Measurements from ENCODE around the gene GFOD1.

GFOD1 gene, protein sequence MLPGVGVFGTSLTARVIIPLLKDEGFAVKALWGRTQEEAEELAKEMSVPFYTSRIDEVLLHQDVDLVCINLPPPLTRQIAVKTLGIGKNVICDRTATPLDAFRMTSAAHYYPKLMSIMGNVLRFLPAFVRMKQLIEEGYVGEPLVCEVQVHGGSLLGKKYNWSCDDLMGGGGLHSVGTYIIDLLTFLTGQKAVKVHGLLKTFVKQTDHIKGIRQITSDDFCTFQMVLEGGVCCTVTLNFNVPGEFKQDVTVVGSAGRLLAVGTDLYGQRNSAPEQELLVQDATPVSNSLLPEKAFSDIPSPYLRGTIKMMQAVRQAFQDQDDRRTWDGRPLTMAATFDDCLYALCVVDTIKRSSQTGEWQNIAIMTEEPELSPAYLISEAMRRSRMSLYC

DNA sequence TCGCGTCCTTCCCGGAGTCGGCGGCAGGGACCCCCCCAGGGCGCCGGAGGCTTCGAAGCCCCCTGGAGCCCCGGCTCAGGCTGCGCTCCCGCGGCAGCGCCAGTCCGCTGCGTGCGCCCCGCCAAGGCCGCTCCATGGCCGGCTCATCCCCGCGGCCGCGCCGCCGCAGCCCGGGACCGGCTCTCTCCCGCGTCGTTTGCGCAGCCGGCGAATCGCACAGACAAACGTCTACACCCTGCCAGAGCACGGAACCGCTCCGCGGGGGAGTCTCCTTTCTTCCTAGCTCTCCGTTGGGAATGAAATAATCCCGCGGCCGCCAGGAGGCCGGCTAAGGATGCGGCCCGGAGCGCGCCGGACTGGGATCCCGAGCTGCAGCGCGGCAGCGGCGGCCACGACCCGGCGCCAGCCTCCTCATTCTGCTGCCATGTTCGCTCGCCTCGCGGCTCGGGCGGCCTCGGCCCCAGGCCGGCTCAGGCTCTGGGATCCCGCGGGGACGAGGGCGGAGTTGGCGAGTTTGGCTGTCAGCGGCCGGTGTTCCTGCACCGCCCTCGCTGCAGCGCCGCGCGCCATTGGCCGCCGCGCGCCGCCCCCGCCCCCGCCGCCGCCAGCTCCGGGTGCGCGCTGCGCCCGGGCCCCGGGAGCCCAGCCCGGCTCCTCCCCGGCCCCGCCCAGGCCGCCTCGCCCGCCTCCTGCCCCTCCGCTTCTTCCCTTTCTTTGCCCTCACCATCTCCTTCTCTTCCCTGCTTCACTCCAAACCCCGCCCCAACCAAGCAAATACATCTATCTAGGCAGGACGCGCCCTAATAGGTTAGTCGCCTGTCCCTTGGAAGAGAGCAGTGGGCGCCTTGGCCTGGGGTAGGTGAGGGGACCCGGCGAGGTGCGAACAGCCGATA lies at the start of gene GFOD1:
GFOD1 (minus strand) TSS at position 479 of the 893 bp plus-strand sequence. CDS start 710 bp downstream, outside the sequence.
- Histone ChIP-seq H3K9me3 (ENCODE audit: control insufficient read depth in 2 of 2, low read length in 2 of 2) (no peaks in the 10 kb centered on the region), H3K4me3 (ENCODE audit: low read length in 2 of 2) (peak within 1 kb of the TSS; percentile 89 to 94), H3K9ac (ENCODE audit: low read length in 2 of 2) (peak within 1 kb of the TSS; percentile 85 to 90), H3K27ac (ENCODE audit: low read length) (peak within 1 kb of the TSS; percentile 84), H3K36me3 (ENCODE audit: control insufficient read depth in 2 of 2, insufficient read depth in 2 of 2, low read length in 2 of 2) (no peaks in the 10 kb centered on the region), H3K4me1 (ENCODE audit: control insufficient read depth, insufficient read depth, low read length) (peaks cover 22% of the 10 kb centered on the region), H3K27me3 (ENCODE audit: control insufficient read depth in 1 of 2, insufficient read depth in 2 of 2, low read length in 2 of 2) (no peaks in the 10 kb centered on the region)

DNA sequence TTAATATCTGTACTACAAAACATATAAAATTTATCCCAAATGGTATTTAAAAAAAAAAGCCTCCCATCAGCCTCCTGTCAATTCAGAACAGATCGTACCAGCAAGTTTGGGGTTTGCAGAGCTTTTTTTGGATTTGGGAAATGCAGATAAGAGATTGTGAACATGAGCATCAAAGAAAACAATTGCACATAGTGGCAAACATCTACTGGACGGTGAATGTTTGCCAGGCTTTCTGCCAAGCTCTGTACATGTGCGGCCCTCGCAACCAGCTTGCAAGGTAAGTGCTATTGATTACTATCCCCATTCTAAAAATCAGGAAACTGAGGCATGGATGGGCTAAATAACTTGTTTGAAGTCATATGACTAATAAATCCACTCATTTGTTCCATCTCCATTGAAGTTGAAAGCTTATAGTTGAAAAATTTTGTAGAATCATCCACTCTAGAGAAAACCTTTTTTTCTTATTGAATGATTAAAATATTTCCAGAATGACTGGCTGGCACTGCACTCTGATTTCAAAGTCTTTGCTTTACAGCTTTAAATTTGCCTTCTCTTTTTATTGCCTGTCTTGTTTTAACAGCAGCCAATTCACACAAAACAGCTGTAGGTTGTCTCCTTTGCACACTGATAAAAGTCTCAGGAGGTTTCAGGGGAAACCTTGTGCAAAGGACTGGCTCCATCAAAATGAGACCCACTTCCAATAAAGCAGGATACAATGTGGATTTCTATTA lies 49.6 kb upstream of the GFOD1 start:
- no peak overlapping the region for H3K9ac ChIP-seq (ENCODE audit: low read length in 2 of 2)
- H3K4me1 ChIP-seq (ENCODE audit: control insufficient read depth, insufficient read depth, low read length) = no peaks in the 10 kb centered on the region
- no peaks in the 10 kb centered on the region for H3K27me3 ChIP-seq (ENCODE audit: control insufficient read depth in 1 of 2, insufficient read depth in 2 of 2, low read length in 2 of 2)
- no peak overlapping the region for H3K4me3 ChIP-seq (ENCODE audit: low read length in 2 of 2)
- no peak overlapping the region for H3K27ac ChIP-seq (ENCODE audit: low read length)
- H3K36me3 ChIP-seq (ENCODE audit: control insufficient read depth in 2 of 2, insufficient read depth in 2 of 2, low read length in 2 of 2) = no peaks in the 10 kb centered on the region
- H3K9me3 ChIP-seq (ENCODE audit: control insufficient read depth in 2 of 2, low read length in 2 of 2) = no peaks in the 10 kb centered on the region

- H3K9me3 ChIP-seq (ENCODE audit: control insufficient read depth in 2 of 2, low read length in 2 of 2) = no peaks in the 10 kb centered on the region
- H3K27ac ChIP-seq (ENCODE audit: low read length) = no peak overlapping the region
- H3K36me3 ChIP-seq (ENCODE audit: control insufficient read depth in 2 of 2, insufficient read depth in 2 of 2, low read length in 2 of 2) = no peaks in the 10 kb centered on the region
- no peak overlapping the region for H3K9ac ChIP-seq (ENCODE audit: low read length in 2 of 2)
- H3K27me3 ChIP-seq (ENCODE audit: control insufficient read depth in 1 of 2, insufficient read depth in 2 of 2, low read length in 2 of 2) = no peaks in the 10 kb centered on the region
- no peaks in the 10 kb centered on the region for H3K4me1 ChIP-seq (ENCODE audit: control insufficient read depth, insufficient read depth, low read length)
- H3K4me3 ChIP-seq (ENCODE audit: low read length in 2 of 2) = no peak overlapping the region
Measured at GRCh38 chr6:13535306-13535705, 47.9 kb upstream of the GFOD1 start.

DNA sequence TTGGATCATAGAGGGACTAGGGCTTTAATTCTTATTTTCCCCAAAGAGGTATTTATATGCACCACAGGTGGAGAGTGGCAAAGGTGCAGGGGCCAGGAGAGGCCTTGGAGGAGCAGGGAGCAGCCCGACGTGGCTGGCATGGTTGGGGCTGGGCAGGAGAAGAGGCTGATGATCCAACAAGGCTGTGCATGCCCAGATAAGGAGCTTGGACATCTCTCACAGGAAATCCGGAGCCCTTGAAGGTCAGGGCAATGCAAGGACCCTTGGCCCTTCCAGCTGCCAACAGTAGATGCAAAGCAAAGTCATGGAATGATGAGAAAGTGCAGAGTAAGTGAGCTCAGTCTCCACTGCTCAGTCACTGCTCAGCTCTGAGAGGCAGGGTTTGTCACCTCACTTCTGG lies 47.1 kb upstream of the GFOD1 start:
- no peak overlapping the region for H3K9ac ChIP-seq (ENCODE audit: low read length in 2 of 2)
- no peak overlapping the region for H3K4me3 ChIP-seq (ENCODE audit: low read length in 2 of 2)
- H3K36me3 ChIP-seq (ENCODE audit: control insufficient read depth in 2 of 2, insufficient read depth in 2 of 2, low read length in 2 of 2) = no peaks in the 10 kb centered on the region
- H3K27ac ChIP-seq (ENCODE audit: low read length) = no peak overlapping the region
- no peaks in the 10 kb centered on the region for H3K9me3 ChIP-seq (ENCODE audit: control insufficient read depth in 2 of 2, low read length in 2 of 2)
- no peaks in the 10 kb centered on the region for H3K27me3 ChIP-seq (ENCODE audit: control insufficient read depth in 1 of 2, insufficient read depth in 2 of 2, low read length in 2 of 2)
- no peaks in the 10 kb centered on the region for H3K4me1 ChIP-seq (ENCODE audit: control insufficient read depth, insufficient read depth, low read length)

GRCh38 chr6:13531956-13532355 lies 44.6 kb upstream of the GFOD1 start:
- Histone ChIP-seq H3K9me3 (ENCODE audit: control insufficient read depth in 2 of 2, low read length in 2 of 2) (no peaks in the 10 kb centered on the region), H3K36me3 (ENCODE audit: control insufficient read depth in 2 of 2, insufficient read depth in 2 of 2, low read length in 2 of 2) (no peaks in the 10 kb centered on the region), H3K4me1 (ENCODE audit: control insufficient read depth, insufficient read depth, low read length) (no peaks in the 10 kb centered on the region), H3K4me3 (ENCODE audit: low read length in 2 of 2) (no peak overlapping the region), H3K27ac (ENCODE audit: low read length) (no peak overlapping the region), H3K27me3 (ENCODE audit: control insufficient read depth in 1 of 2, insufficient read depth in 2 of 2, low read length in 2 of 2) (no peaks in the 10 kb centered on the region), H3K9ac (ENCODE audit: low read length in 2 of 2) (no peak overlapping the region)

- Histone ChIP-seq H3K9ac (ENCODE audit: low read length in 2 of 2) (no peak overlapping the region), H3K27me3 (ENCODE audit: control insufficient read depth in 1 of 2, insufficient read depth in 2 of 2, low read length in 2 of 2) (no peaks in the 10 kb centered on the region), H3K4me3 (ENCODE audit: low read length in 2 of 2) (no peak overlapping the region), H3K4me1 (ENCODE audit: control insufficient read depth, insufficient read depth, low read length) (no peaks in the 10 kb centered on the region), H3K9me3 (ENCODE audit: control insufficient read depth in 2 of 2, low read length in 2 of 2) (no peaks in the 10 kb centered on the region), H3K27ac (ENCODE audit: low read length) (no peak overlapping the region), H3K36me3 (ENCODE audit: control insufficient read depth in 2 of 2, insufficient read depth in 2 of 2, low read length in 2 of 2) (no peaks in the 10 kb centered on the region)
Measured at GRCh38 chr6:13528777-13529343, 41.5 kb upstream of the GFOD1 start.

GRCh38 chr6:13528232-13528631 lies 40.8 kb upstream of the GFOD1 start:
- Histone ChIP-seq H3K36me3 (ENCODE audit: control insufficient read depth in 2 of 2, insufficient read depth in 2 of 2, low read length in 2 of 2) (no peaks in the 10 kb centered on the region), H3K27me3 (ENCODE audit: control insufficient read depth in 1 of 2, insufficient read depth in 2 of 2, low read length in 2 of 2) (no peaks in the 10 kb centered on the region), H3K9me3 (ENCODE audit: control insufficient read depth in 2 of 2, low read length in 2 of 2) (no peaks in the 10 kb centered on the region), H3K4me3 (ENCODE audit: low read length in 2 of 2) (no peak overlapping the region), H3K4me1 (ENCODE audit: control insufficient read depth, insufficient read depth, low read length) (no peaks in the 10 kb centered on the region), H3K27ac (ENCODE audit: low read length) (no peak overlapping the region), H3K9ac (ENCODE audit: low read length in 2 of 2) (no peak overlapping the region)

DNA sequence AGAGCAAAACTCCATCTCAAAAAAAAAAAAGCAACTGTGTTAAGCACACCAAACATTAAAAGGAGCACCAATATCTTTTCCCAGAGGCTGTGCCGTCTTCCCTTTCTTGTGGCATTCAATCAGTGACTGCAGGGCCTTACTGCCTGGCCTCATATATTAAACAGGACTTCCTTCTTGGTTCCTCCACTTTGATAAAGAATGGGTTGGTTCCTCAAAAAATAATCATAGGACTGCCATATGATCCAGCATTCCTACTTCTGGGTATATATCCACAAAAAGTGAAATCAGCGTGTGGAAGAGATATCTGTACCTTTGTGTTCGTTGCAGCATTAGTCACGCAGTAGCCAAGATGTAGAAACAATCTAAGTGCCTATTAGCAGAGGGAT lies 40.3 kb upstream of the GFOD1 start:
- Histone ChIP-seq H3K27me3 (ENCODE audit: control insufficient read depth in 1 of 2, insufficient read depth in 2 of 2, low read length in 2 of 2) (no peaks in the 10 kb centered on the region), H3K36me3 (ENCODE audit: control insufficient read depth in 2 of 2, insufficient read depth in 2 of 2, low read length in 2 of 2) (no peaks in the 10 kb centered on the region), H3K4me3 (ENCODE audit: low read length in 2 of 2) (no peak overlapping the region), H3K4me1 (ENCODE audit: control insufficient read depth, insufficient read depth, low read length) (no peaks in the 10 kb centered on the region), H3K9ac (ENCODE audit: low read length in 2 of 2) (no peak overlapping the region), H3K9me3 (ENCODE audit: control insufficient read depth in 2 of 2, low read length in 2 of 2) (no peaks in the 10 kb centered on the region), H3K27ac (ENCODE audit: low read length) (no peak overlapping the region)

DNA sequence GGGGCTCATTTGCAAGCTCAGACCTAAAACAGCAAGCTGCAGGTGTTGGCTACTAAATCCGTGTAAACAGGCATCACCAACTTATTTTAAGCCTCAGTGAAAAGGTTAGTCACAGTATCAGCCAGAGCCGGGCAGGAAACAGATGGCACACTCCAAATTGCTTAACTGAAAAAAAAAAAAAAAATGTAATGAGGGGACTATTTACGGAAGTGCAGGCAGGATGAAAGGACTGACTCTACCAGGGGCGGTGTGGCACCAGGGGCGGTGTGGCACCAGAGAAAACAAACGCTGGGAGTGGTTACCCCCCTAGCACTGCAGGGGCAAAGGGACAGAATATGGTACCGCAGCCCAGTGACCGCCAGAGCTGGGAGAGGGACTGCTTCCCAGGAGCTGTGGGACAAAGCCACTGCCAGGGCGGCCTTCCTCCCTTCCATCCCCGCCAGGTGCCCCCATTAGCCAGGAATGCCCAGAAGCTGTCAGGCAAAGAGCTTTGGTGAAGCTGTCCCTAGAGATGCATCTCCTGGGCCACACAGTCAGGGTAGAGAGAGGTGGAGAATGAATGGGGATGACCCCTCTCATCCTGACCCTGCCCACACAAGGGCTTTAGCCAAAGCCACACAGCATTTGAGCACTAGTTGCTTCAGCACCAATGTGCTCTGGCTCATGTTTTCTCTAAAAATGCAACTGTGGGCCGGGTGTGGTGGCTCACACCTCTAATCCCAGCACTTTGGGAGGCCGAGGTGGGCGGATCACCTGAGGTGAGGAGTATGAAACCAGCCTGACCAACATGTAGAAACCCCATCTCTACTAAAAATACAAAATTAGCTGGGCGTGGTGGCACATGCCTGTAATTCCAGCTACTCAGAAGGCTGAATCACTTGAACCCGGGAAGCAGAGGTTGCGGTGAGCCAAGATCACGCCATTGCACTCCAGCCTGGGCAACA lies 39.6 kb upstream of the GFOD1 start:
- Histone ChIP-seq H3K4me1 (ENCODE audit: control insufficient read depth, insufficient read depth, low read length) (no peaks in the 10 kb centered on the region), H3K9ac (ENCODE audit: low read length in 2 of 2) (no peak overlapping the region), H3K4me3 (ENCODE audit: low read length in 2 of 2) (no peak overlapping the region), H3K27me3 (ENCODE audit: control insufficient read depth in 1 of 2, insufficient read depth in 2 of 2, low read length in 2 of 2) (no peaks in the 10 kb centered on the region), H3K36me3 (ENCODE audit: control insufficient read depth in 2 of 2, insufficient read depth in 2 of 2, low read length in 2 of 2) (no peaks in the 10 kb centered on the region), H3K27ac (ENCODE audit: low read length) (no peak overlapping the region), H3K9me3 (ENCODE audit: control insufficient read depth in 2 of 2, low read length in 2 of 2) (no peaks in the 10 kb centered on the region)
